Epidermal melanocyte (primary cell): Measurements from ENCODE around the gene ZCCHC4.
A peak's percentile ranks its signal among the peaks of the same experiment; 100 is the strongest.

Source experiments
- DNase-seq: peaks from one replicate; pipeline ENCODE4 v3.0.0; 2011; ENCODE audit warnings: low spot score; ENCODE audit not compliant: insufficient read length

ZCCHC4 gene

GRCh38 chr4:25312496-25313200, at the start of gene ZCCHC4:
Gene ZCCHC4 (plus strand): TSS chr4:25312774. CDS start chr4:25312810, 36 bp downstream.
- DNase-seq = peak; percentile 39

GRCh38 chr4:25271866-25272265, 40.7 kb upstream of the ZCCHC4 start:
- no peak for DNase-seq

- DNase-seq = no peak
Measured at GRCh38 chr4:25280210-25280609, 32.4 kb upstream of the ZCCHC4 start.

- no peak for DNase-seq
Measured at GRCh38 chr4:25283948-25284347, 28.6 kb upstream of the ZCCHC4 start.

- DNase-seq = no peak
Measured at GRCh38 chr4:25284466-25284865, 28.1 kb upstream of the ZCCHC4 start.

- no peak for DNase-seq
Measured at GRCh38 chr4:25290490-25291067, 22.0 kb upstream of the ZCCHC4 start.

- DNase-seq = no peak
Measured at GRCh38 chr4:25291158-25291733, 21.3 kb upstream of the ZCCHC4 start.

- no peak for DNase-seq
Measured at GRCh38 chr4:25297528-25298242, 14.9 kb upstream of the ZCCHC4 start.

GRCh38 chr4:25299476-25300203, 12.9 kb upstream of the ZCCHC4 start:
- DNase-seq = no peak

- DNase-seq = no peak
Measured at GRCh38 chr4:25301471-25301870, 11.1 kb upstream of the ZCCHC4 start.

GRCh38 chr4:25302626-25303025, 9.9 kb upstream of the ZCCHC4 start:
- no peak for DNase-seq

GRCh38 chr4:25303578-25303977, 9.0 kb upstream of the ZCCHC4 start:
- no peak for DNase-seq

GRCh38 chr4:25306518-25307057, 6.0 kb upstream of the ZCCHC4 start:
- no peak for DNase-seq

GRCh38 chr4:25307596-25307995, 5.0 kb upstream of the ZCCHC4 start:
- no peak for DNase-seq

GRCh38 chr4:25308306-25308705, 4.3 kb upstream of the ZCCHC4 start:
- DNase-seq = no peak

- DNase-seq = no peak
Measured at GRCh38 chr4:25308761-25309160, 3.8 kb upstream of the ZCCHC4 start.

- no peak for DNase-seq
Measured at GRCh38 chr4:25310066-25310802, 2.3 kb upstream of the ZCCHC4 start.

GRCh38 chr4:25310803-25311166, 1.8 kb upstream of the ZCCHC4 start:
- DNase-seq = no peak

GRCh38 chr4:25313201-25313895, 774 bp downstream of the ZCCHC4 start:
- no peak for DNase-seq

- DNase-seq = no peak
Measured at GRCh38 chr4:25320336-25320735, 7.8 kb downstream of the ZCCHC4 start.
